HG03520 (cell line): ENCODE results near the gene KANSL3.

ENCODE experiments used
- ATAC-seq: cut with Tn5 transposase; IDR thresholded peaks from one replicate; pipeline ENCODE4 v1.9.1; 2021; ENCODE audit warnings: mild to moderate bottlenecking, moderate library complexity; ENCODE audit not compliant: unreplicated experiment

KANSL3 gene

GRCh38 chr2:96608469-96609455, 29.4 kb downstream of the KANSL3 start:
- ATAC-seq = no peak

- no peak for ATAC-seq
Observed at GRCh38 chr2:96604104-96604503, 34.0 kb downstream of the KANSL3 start.

GRCh38 chr2:96602330-96602823, 35.7 kb downstream of the KANSL3 start:
- no peak for ATAC-seq

- no peak for ATAC-seq
Observed at GRCh38 chr2:96601382-96602292, 36.5 kb downstream of the KANSL3 start.

- no peak for ATAC-seq
Observed at GRCh38 chr2:96599941-96600340, 38.2 kb downstream of the KANSL3 start.

GRCh38 chr2:96596596-96596995, 41.5 kb downstream of the KANSL3 start:
- no peak for ATAC-seq

GRCh38 chr2:96594691-96595152, 43.4 kb downstream of the KANSL3 start:
- ATAC-seq = no peak

- ATAC-seq = no peak
Observed at GRCh38 chr2:96594282-96594681, 43.8 kb downstream of the KANSL3 start.

- no peak for ATAC-seq
Observed at GRCh38 chr2:96591494-96591893, 46.6 kb downstream of the KANSL3 start.

- ATAC-seq = no peak
Observed at GRCh38 chr2:96591054-96591453, 47.1 kb downstream of the KANSL3 start.

- ATAC-seq = no peak
Observed at GRCh38 chr2:96587843-96588242, 50.3 kb downstream of the KANSL3 start.

GRCh38 chr2:96584017-96584416, 54.1 kb downstream of the KANSL3 start:
- no peak for ATAC-seq

- no peak for ATAC-seq
Observed at GRCh38 chr2:96580771-96581170, 57.3 kb downstream of the KANSL3 start.

GRCh38 chr2:96579422-96579821, 58.7 kb downstream of the KANSL3 start:
- no peak for ATAC-seq

GRCh38 chr2:96578731-96579130, 59.4 kb downstream of the KANSL3 start:
- no peak for ATAC-seq

- ATAC-seq = no peak
Observed at GRCh38 chr2:96577501-96577900, 60.6 kb downstream of the KANSL3 start.

GRCh38 chr2:96575785-96576456, 62.2 kb downstream of the KANSL3 start:
- no peak for ATAC-seq

GRCh38 chr2:96574364-96574763, 63.7 kb downstream of the KANSL3 start:
- ATAC-seq = no peak

GRCh38 chr2:96568094-96568493, 70.0 kb downstream of the KANSL3 start:
- ATAC-seq = no peak

- ATAC-seq = no peak
Observed at GRCh38 chr2:96565111-96565510, 73.0 kb downstream of the KANSL3 start.

GRCh38 chr2:96564563-96564962, 73.5 kb downstream of the KANSL3 start:
- ATAC-seq = no peak
